Prostate gland (tissue), 2 donors: ENCODE measurements around the gene ETFB. TPM values are rescaled to one million over a fixed set of nuclear protein-coding genes. Genes with fewer than 3 reads are reported as not detected.

Source experiments
- DNase-seq: peaks from one replicate; pipeline ENCODE4 v3.0.0-alpha.2; 2019; ENCODE audit warnings: low spot score
- H3K27ac ChIP-seq, 2 donors: fragments of 200-600 bp; sonication (generic); 2 replicates each; pipeline ENCODE4 v1.5.1; 2017 to 2019
- H3K27me3 ChIP-seq: fragments of 200-600 bp; sonication (generic); replicated peaks from 2 replicates; pipeline ENCODE4 v1.5.1; 2019; ENCODE audit not compliant: insufficient read depth
- H3K36me3 ChIP-seq, 2 donors: fragments of 200-600 bp; sonication (generic); 1 replicate in 1 of 2; 2 replicates in 1 of 2; pipeline versions ENCODE4 v1.5.1 to v1.8.1; 2017 to 2019
- H3K4me1 ChIP-seq: fragments of 200-600 bp; sonication (generic); replicated peaks from 2 replicates; pipeline ENCODE4 v1.5.1; 2019
- H3K4me3 ChIP-seq, 2 donors: fragments of 200-600 bp; sonication (generic); 2 replicates each; pipeline ENCODE4 v1.5.1; 2017 to 2019
- H3K9me3 ChIP-seq: fragments of 200-600 bp; sonication (generic); 2 replicates; pipeline ENCODE4 v1.5.1; 2017
- CTCF ChIP-seq, 4 experiments: fragments of 200-600 bp in 2 of 4; fragments of 450-650 bp in 2 of 4; sonication (generic) in 2 of 4; IDR thresholded peaks; 1 replicate in 3 of 4; 2 replicates in 1 of 4; pipeline ENCODE4 v1.5.1; 2016 to 2019; ENCODE audit warnings: antibody characterized with exemption in 4 of 4, mild to moderate bottlenecking in 2 of 4, moderate library complexity in 2 of 4
- POLR2A ChIP-seq: fragments of 450-650 bp; IDR thresholded peaks from one replicate; pipeline ENCODE4 v1.6.1; 2016; ENCODE audit warnings: antibody characterized with exemption, mild to moderate bottlenecking
- POLR2AphosphoS5 ChIP-seq: sonication (generic); formaldehyde crosslinking; IDR thresholded peaks from one replicate; pipeline ENCODE4 v1.6.1; 2017; ENCODE audit warnings: antibody characterized with exemption
- WGBS: methylation state at CpG from one replicate; pipeline ENCODE4 v1.1.5; 2018; 5-methylcytosine and 5-hydroxymethylcytosine counted together
- intact Hi-C: fragments of 100-400 bp; cut with DNase I; formaldehyde crosslinking; loops from one replicate; pipeline ENCODE4 v1.14.2; 2022
- total RNA-seq, 2 donors: library from RNA; depleted of rRNA; stranded (reverse); fragments of >200 nt; gene quantifications; one replicate each; pipeline ENCODE4 v1.1.0, GENCODE V29; 2016

The ETFB gene
- total RNA-seq, 2 donors from 2014 or later, result 82.8 to 118 TPM

GRCh38 chr19:51318687-51319648 is 47.2 kb downstream of the ETFB start:
- intact Hi-C loops, result no loop called here
- Histone ChIP-seq H3K36me3 (no peaks in the 10 kb centered on the region), H3K27me3 (peaks cover 9% of the 10 kb centered on the region), H3K27ac (no peak overlapping the region), H3K4me3 (no peak overlapping the region), H3K9me3 (no peaks in the 10 kb centered on the region), H3K4me1 (no peaks in the 10 kb centered on the region)
- TF ChIP-seq CTCF (IDR thresholded peaks at IDR 0.05) (no peak), POLR2AphosphoS5 (no peak), POLR2A (no peak)
- DNase-seq, result no peak
- 61% methylated on average over 23 of the region's 23 CpGs for WGBS

GRCh38 chr19:51317968-51318367 is 48.2 kb downstream of the ETFB start:
- Histone ChIP-seq H3K36me3 (no peaks in the 10 kb centered on the region), H3K4me3 (no peak overlapping the region), H3K4me1 (no peaks in the 10 kb centered on the region), H3K27ac (no peak overlapping the region), H3K27me3 (peaks cover 7% of the 10 kb centered on the region), H3K9me3 (no peaks in the 10 kb centered on the region)
- no peak for DNase-seq
- 53% methylated on average over 1 of the region's 1 CpG for WGBS
- intact Hi-C loops, result no loop called here
- TF ChIP-seq POLR2AphosphoS5, result no peak
- no peak for TF ChIP-seq POLR2A
- no peak for TF ChIP-seq CTCF (IDR thresholded peaks at IDR 0.05)

DNA sequence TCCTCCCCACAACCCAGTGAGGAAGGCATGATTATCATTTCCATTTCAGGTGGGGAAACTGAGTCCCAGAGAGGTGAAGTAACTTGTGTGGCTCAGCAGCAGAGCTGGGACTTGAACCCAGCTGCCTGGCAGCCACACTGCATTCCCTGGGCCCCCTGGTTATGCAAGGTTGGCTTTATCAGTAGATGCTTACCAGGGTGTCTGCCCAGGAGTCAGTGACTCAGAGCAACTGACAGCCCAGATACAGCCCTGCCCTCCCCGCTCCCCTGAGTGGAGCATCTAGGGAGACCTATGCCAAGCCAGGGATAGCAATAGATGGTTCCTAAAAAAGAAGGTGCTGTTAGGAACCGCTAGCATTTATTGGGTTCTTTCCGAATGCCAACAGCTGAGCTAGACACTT is 48.8 kb downstream of the ETFB start:
- no peaks in the 10 kb centered on the region for H3K9me3 ChIP-seq
- no peak overlapping the region for H3K27ac ChIP-seq
- no peak for DNase-seq
- no peak overlapping the region for H3K4me3 ChIP-seq
- H3K4me1 ChIP-seq, result no peaks in the 10 kb centered on the region
- intact Hi-C loops, result no loop called here
- H3K36me3 ChIP-seq, result no peaks in the 10 kb centered on the region
- no peak for TF ChIP-seq POLR2A
- TF ChIP-seq CTCF (IDR thresholded peaks at IDR 0.05), result no peak
- no peak for TF ChIP-seq POLR2AphosphoS5
- WGBS, result 67% methylated on average over 3 of the region's 3 CpGs
- H3K27me3 ChIP-seq, result peaks cover 8% of the 10 kb centered on the region

DNA sequence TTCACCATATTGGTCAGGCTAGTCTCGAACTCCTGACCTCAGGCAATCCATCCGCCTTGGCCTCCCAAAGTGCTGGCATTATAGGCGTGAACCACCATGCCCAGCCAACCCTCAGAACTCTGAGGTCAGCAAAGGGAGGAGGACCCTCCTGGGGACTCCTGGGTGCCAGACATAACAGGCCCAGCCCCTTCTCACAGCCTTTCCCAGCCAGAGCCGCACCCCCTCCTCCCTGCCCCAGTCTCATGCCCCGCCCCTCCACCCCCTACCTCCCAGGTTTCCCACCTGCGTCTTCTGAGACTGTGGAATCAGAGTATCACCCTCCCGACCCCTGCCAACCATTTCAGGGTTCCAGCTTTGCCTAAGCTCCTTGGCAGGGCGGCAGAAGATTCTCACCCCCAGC is 49.5 kb downstream of the ETFB start:
- no peak for TF ChIP-seq CTCF (IDR thresholded peaks at IDR 0.05)
- TF ChIP-seq POLR2A, result no peak
- no peak for TF ChIP-seq POLR2AphosphoS5
- WGBS, result 57% methylated on average over 8 of the region's 8 CpGs
- peaks cover 14% of the 10 kb centered on the region for H3K27me3 ChIP-seq
- intact Hi-C loops, result no loop called here
- H3K27ac ChIP-seq, result no peak overlapping the region
- no peaks in the 10 kb centered on the region for H3K4me1 ChIP-seq
- H3K36me3 ChIP-seq, result no peaks in the 10 kb centered on the region
- no peak overlapping the region for H3K4me3 ChIP-seq
- H3K9me3 ChIP-seq, result no peaks in the 10 kb centered on the region
- DNase-seq, result no peak
